Endothelial cell of umbilical vein (primary cell): ENCODE measurements around the gene PRSS33. TPM values are rescaled to one million over a fixed set of nuclear protein-coding genes. Genes with fewer than 3 reads are reported as not detected.

Experiments
- BruUV-seq: library from RNA; stranded (reverse); fragments of 400-500 nt; replicated peaks from 2 replicates; lab custom pipeline; 2021; lab: Mats Ljungman, UMichigan
- CTCF ChIA-PET: fragments of 300-600, 350-600 bp; sonication (Branson Sonifier 250); formaldehyde crosslinking; loops from one replicate; lab custom pipeline; 2021; ENCODE audit warnings: antibody characterized with exemption, inconsistent platforms; lab: Charles Lee
- POLR2A ChIA-PET: fragments of 300-600, 350-600 bp; sonication (Branson Sonifier 250); formaldehyde crosslinking; loops from one replicate; lab custom pipeline; 2021; ENCODE audit warnings: antibody characterized with exemption, inconsistent platforms; lab: Charles Lee
- DNase-seq: peaks from one replicate; pipeline ENCODE4 v3.0.0-alpha.2; 2011; ENCODE audit warnings: low read depth, low spot score
- FAIRE-seq: peaks from 2 replicates; lab custom pipeline; 2011; peaks lifted over from hg19 to GRCh38; lab: Jason Lieb, UNC
- H2AFZ ChIP-seq: 2 replicates; pipeline ENCODE4 v1.6.0; 2012; ENCODE audit warnings: low read depth, low read length, control low read depth, inconsistent platforms
- H3K27ac ChIP-seq: 2 replicates; pipeline ENCODE4 v1.5.1; 2011; ENCODE audit warnings: low read depth, mild to moderate bottlenecking, control low read depth, low read length, moderate library complexity; ENCODE audit not compliant: insufficient read depth
- H3K27me3 ChIP-seq, 2 experiments: 2 replicates each; pipeline versions ENCODE4 v1.6.0 to v1.6.1; 2011; ENCODE audit warnings: low read length in 2 of 2, mixed read lengths in 1 of 2; ENCODE audit not compliant: control insufficient read depth in 2 of 2, insufficient read depth in 2 of 2
- H3K36me3 ChIP-seq, 2 experiments: 2 replicates in 1 of 2; 3 replicates in 1 of 2; pipeline ENCODE4 v1.5.1; 2011; ENCODE audit warnings: low read length in 2 of 2, mild to moderate bottlenecking in 1 of 2, moderate library complexity in 1 of 2; ENCODE audit not compliant: control insufficient read depth in 2 of 2, insufficient read depth in 2 of 2; ENCODE audit errors: extremely low read depth in 1 of 2
- H3K4me1 ChIP-seq: 3 replicates; pipeline ENCODE4 v1.5.1; 2011; ENCODE audit warnings: mild to moderate bottlenecking, low read length; ENCODE audit not compliant: control insufficient read depth, insufficient read depth; ENCODE audit errors: extremely low read depth
- H3K4me2 ChIP-seq: 2 replicates; pipeline ENCODE4 v1.6.1; 2011; ENCODE audit warnings: low read length, control low read depth, mixed read lengths; ENCODE audit not compliant: insufficient read depth
- H3K4me3 ChIP-seq, 3 experiments: fragments of 200-600 bp in 1 of 3; sonication (generic), shearing (Covaris generic) in 1 of 3; replicated peaks in 1 of 3; 2 replicates each; pipeline ENCODE4 v1.5.1; 2011 to 2016; ENCODE audit warnings: control low read depth in 3 of 3, low read length in 3 of 3, mild to moderate bottlenecking in 2 of 3, inconsistent platforms in 1 of 3, low read depth in 1 of 3, moderate library complexity in 1 of 3; ENCODE audit not compliant: insufficient read depth in 1 of 3
- H3K79me2 ChIP-seq: 2 replicates; pipeline ENCODE4 v1.6.0; 2012; ENCODE audit warnings: low read length, inconsistent platforms; ENCODE audit not compliant: control insufficient read depth, insufficient read depth
- H3K9ac ChIP-seq: replicated peaks from 2 replicates; pipeline ENCODE3; 2011; ENCODE audit warnings: low read length, control low read depth; ENCODE audit not compliant: insufficient read depth; ENCODE audit errors: extremely low read depth
- H3K9me1 ChIP-seq: replicated peaks from 3 replicates; pipeline ENCODE4 v1.6.0; 2011; ENCODE audit warnings: mild to moderate bottlenecking, low read length; ENCODE audit not compliant: control insufficient read depth, insufficient read depth; ENCODE audit errors: extremely low read depth
- H3K9me3 ChIP-seq: replicated peaks from 2 replicates; pipeline ENCODE4 v1.5.1; 2012; ENCODE audit warnings: low read length, inconsistent platforms; ENCODE audit not compliant: control insufficient read depth, insufficient read depth
- H4K20me1 ChIP-seq: replicated peaks from 2 replicates; pipeline ENCODE3; 2011; ENCODE audit warnings: mild to moderate bottlenecking, low read length; ENCODE audit not compliant: control insufficient read depth, insufficient read depth; ENCODE audit errors: extremely low read depth
- CTCF ChIP-seq, 2 donors: IDR thresholded peaks; 1 replicate in 1 of 2; 2 replicates in 1 of 2; pipeline ENCODE4 v1.5.1; 2011; ENCODE audit warnings: low read length in 2 of 2, mild to moderate bottlenecking in 2 of 2, moderate library complexity in 2 of 2, control low read depth in 1 of 2, inconsistent platforms in 1 of 2, low read depth in 1 of 2; ENCODE audit not compliant: insufficient read depth in 1 of 2; ENCODE audit errors: extremely low read depth in 1 of 2
- EZH2 ChIP-seq: IDR thresholded peaks from 2 replicates; pipeline ENCODE4 v1.6.1; 2012; ENCODE audit warnings: borderline replicate concordance, low read depth, mild to moderate bottlenecking, moderate library complexity, low read length, inconsistent platforms; ENCODE audit not compliant: severe bottlenecking
- FOS ChIP-seq: IDR thresholded peaks from 2 replicates; pipeline ENCODE4 v1.6.1; 2011; ENCODE audit warnings: mild to moderate bottlenecking, low read length, moderate library complexity, borderline replicate concordance; ENCODE audit not compliant: insufficient read depth
- GATA2 ChIP-seq: IDR thresholded peaks from 2 replicates; pipeline ENCODE4 v1.7.0; 2011; ENCODE audit warnings: low read depth, mild to moderate bottlenecking, moderate library complexity, mixed read lengths, low read length; ENCODE audit not compliant: insufficient read length, insufficient read depth
- JUN ChIP-seq: IDR thresholded peaks from 2 replicates; pipeline ENCODE4 v1.6.1; 2011; ENCODE audit warnings: borderline replicate concordance, low read depth; ENCODE audit not compliant: insufficient read length, insufficient read depth
- MAX ChIP-seq: IDR thresholded peaks from 2 replicates; pipeline ENCODE4 v1.6.1; 2011; ENCODE audit not compliant: insufficient read depth, insufficient read length
- MYC ChIP-seq: IDR thresholded peaks from one replicate; pipeline ENCODE4 v1.6.1; 2011; ENCODE audit warnings: mild to moderate bottlenecking, low read depth, low read length
- POLR2A ChIP-seq: IDR thresholded peaks from 2 replicates; pipeline ENCODE4 v1.6.1; 2012; ENCODE audit warnings: low read depth, mild to moderate bottlenecking, control low read depth, low read length
- POLR2AphosphoS5 ChIP-seq: IDR thresholded peaks from 2 replicates; pipeline ENCODE4 v1.6.1; 2012; ENCODE audit warnings: low read depth, mild to moderate bottlenecking, control low read depth, low read length, moderate library complexity; ENCODE audit not compliant: insufficient read depth
- dilution Hi-C: fragments of 300-500 bp; cut with MboI; formaldehyde crosslinking; loops from one replicate; pipeline ENCODE4 v1.15.0; 2019; ENCODE audit warnings: low sequenced_read_pairs; ENCODE audit not compliant: extremely low pct_ligation_motif_present
- intact Hi-C: fragments of 100-400 bp; cut with micrococcal nuclease; formaldehyde crosslinking; loops from one replicate; pipeline ENCODE4 v1.10.0; 2022
- polyA plus RNA-seq, 4 experiments: library from polyadenylated mRNA; depleted of rRNA in 3 of 4; stranded (reverse) in 3 of 4; unstranded in 1 of 4; fragments of >200 nt; gene quantifications; 2 replicates each; pipeline versions ENCODE4 v1.2.1 to v1.2.3, GENCODE V29; 2011 to 2012; ENCODE audit warnings: missing spikeins in 1 of 4
- total RNA-seq: library from RNA; stranded (reverse); gene quantifications from 2 replicates; pipeline ENCODE4 v1.2.3, GENCODE V29; 2021

The PRSS33 gene
- total and polyA plus RNA-seq, 2 donors (not counting 3 experiments of a cell fraction or from before 2014, with no cell fraction given) = not detected

GRCh38 chr16:2822496-2822895, 35.1 kb upstream of the PRSS33 start:
- dilution Hi-C loops (no loop called here), intact Hi-C loops (no loop called here)
- H4K20me1 ChIP-seq = no peaks in the 10 kb centered on the region
- DNase-seq (no peak), FAIRE-seq (no peak)
- POLR2A ChIA-PET = no interaction called here
- H3K27ac ChIP-seq = no peak overlapping the region
- H3K27me3 ChIP-seq = no peaks in the 10 kb centered on the region
- CTCF ChIA-PET = interaction anchor here (2.4 to 2.5 kb wide), 2 partner anchors 16 to 104 kb away, joined by 6 to 12 read pairs; no protein-coding TSS in a partner anchor
- H3K9me1 ChIP-seq = no peaks in the 10 kb centered on the region
- BruUV-seq = no TSS peak
- H3K4me3 ChIP-seq = no peak overlapping the region
- H3K4me1 ChIP-seq = no peaks in the 10 kb centered on the region
- TF ChIP-seq POLR2AphosphoS5 = no peak
- TF ChIP-seq MYC = no peak
- no peak for TF ChIP-seq FOS
- TF ChIP-seq EZH2 = no peak
- no peak for TF ChIP-seq CTCF (IDR thresholded peaks at IDR 0.05; ENCODE audit: extremely low read depth in 1 of 2, insufficient read depth in 1 of 2, low read depth in 1 of 2, low read length in 2 of 2)
- no peak for TF ChIP-seq GATA2
- no peak for TF ChIP-seq POLR2A
- no peak for TF ChIP-seq MAX
- no peak for TF ChIP-seq JUN
- H3K9me3 ChIP-seq = no peaks in the 10 kb centered on the region
- H2AFZ ChIP-seq = no peak overlapping the region
- no peak overlapping the region for H3K9ac ChIP-seq
- no peak overlapping the region for H3K4me2 ChIP-seq
- H3K79me2 ChIP-seq = no peaks in the 10 kb centered on the region
- H3K36me3 ChIP-seq = no peaks in the 10 kb centered on the region
